ENCODE measurements around the gene BTN3A1.
A peak's percentile ranks its signal among the peaks of the same experiment; 100 is the strongest.
"Not testable (repeated sequence)": the region's sequence is repeated elsewhere in the genome, so short reads cannot be mapped to it uniquely, and the experiment has no call there.

Gene BTN3A1

DNA sequence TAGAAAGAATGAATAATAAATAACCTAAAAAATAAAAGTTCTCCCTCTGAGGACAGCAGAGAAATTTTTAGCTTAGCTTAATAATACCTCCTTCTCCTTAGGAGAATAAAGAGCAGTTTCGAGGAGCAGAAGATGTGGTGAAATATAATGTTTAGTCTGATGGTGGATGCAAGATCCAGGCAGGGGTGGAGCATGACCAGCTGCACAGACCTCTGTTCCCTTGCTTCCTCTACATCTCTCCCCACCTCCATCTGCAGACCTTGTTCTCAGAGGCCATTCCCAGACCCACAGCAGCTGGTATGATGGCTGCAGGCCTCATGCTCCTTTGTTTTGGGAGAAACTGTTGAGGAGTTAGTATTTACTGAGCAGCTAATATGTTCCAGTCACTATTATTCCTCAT is 35.6 kb upstream of the BTN3A1 start:
- no peak overlapping the region for H3K4me3 ChIP-seq (ENCODE audit: low read depth, low read length)
- peak; percentile 42 for DNase-seq (ENCODE audit: low read depth)
- TF ChIP-seq, protein P1, sequence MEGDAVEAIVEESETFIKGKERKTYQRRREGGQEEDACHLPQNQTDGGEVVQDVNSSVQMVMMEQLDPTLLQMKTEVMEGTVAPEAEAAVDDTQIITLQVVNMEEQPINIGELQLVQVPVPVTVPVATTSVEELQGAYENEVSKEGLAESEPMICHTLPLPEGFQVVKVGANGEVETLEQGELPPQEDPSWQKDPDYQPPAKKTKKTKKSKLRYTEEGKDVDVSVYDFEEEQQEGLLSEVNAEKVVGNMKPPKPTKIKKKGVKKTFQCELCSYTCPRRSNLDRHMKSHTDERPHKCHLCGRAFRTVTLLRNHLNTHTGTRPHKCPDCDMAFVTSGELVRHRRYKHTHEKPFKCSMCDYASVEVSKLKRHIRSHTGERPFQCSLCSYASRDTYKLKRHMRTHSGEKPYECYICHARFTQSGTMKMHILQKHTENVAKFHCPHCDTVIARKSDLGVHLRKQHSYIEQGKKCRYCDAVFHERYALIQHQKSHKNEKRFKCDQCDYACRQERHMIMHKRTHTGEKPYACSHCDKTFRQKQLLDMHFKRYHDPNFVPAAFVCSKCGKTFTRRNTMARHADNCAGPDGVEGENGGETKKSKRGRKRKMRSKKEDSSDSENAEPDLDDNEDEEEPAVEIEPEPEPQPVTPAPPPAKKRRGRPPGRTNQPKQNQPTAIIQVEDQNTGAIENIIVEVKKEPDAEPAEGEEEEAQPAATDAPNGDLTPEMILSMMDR (conservative IDR thresholded peaks at IDR 0.05; ENCODE audit: low read depth, low read length), result no peak

DNA sequence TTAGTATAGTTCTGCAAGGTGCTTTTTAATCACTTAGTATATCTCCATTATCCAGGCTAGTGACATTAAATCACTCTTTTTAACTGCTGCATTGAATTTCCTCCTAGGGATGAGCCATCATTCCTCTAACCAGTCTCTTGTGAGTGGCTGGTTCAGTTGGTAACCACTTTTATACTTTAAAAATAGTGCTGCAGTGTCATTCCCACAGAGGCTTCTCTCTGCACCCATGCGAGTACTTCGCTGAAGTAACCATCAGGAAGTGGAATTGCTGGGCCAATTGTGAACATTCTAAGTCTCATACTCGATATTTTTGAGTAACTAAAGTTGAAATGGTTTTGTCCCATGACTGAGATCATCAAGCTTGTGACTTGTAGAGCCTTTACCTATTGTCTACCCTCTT is 35.0 kb upstream of the BTN3A1 start:
- H3K4me3 ChIP-seq (ENCODE audit: low read depth, low read length), result no peak overlapping the region
- TF ChIP-seq, protein P1 (conservative IDR thresholded peaks at IDR 0.05; ENCODE audit: low read depth, low read length), result no peak
- DNase-seq (ENCODE audit: low read depth), result no peak

DNA sequence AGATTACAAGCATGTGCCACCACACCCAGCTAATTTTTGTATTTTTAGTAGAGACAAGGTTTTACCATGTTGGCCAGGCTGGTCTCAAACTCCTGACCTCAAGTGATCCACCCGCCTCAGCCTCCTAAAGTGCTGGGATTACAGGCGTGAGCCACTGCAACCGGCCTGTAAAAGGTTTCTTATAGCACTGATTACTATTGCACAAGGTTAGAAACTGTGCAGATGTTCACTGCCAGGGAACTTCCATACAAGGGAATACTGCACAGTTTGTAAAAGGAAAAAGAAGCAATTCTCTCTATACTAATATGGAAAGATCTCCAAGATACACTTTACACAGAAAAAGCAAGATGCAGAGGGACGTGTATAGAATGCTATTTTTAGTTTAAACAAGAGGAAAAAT is 30.3 kb upstream of the BTN3A1 start:
- not testable (repeated sequence) for DNase-seq (ENCODE audit: low read depth); H3K4me3 ChIP-seq (ENCODE audit: low read depth, low read length)

DNA sequence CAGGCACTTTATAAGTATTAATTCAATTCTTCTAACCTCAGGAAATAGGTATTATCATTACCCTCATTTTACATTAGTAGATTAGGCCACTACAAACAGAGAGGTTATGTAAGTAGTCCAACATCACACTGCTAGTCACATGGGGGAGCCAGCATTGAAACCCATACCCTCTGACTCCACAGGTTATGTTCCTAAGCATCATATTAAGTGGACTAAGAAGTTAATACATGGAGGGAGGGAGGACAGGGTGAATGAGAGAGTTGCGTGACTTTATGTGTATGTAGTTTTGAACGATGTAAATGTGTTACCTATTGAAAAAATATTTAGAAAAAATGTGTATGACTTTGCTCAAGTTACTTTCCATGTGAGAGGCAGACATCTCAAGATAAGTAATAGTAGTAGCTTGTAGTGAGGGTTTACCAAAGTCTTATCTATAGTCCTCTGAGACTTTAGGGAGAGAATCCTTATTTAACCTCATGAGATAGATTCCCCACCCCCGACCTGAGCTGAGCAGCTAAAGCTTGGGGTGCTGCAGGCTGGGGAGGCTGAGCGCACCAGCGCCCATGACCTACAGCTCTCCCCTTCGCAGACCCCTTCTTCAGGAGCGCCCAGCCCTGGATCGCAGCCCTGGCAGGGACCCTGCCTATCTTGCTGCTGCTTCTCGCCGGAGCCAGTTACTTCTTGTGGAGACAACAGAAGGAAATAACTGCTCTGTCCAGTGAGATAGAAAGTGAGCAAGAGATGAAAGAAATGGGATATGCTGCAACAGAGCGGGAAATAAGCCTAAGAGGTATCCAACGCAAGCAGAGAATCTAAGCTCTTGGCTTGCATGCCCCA is 29.5 kb upstream of the BTN3A1 start:
- TF ChIP-seq, protein P1 (conservative IDR thresholded peaks at IDR 0.05; ENCODE audit: low read depth, low read length), result no peak
- DNase-seq (ENCODE audit: low read depth), result no peak
- no peak overlapping the region for H3K4me3 ChIP-seq (ENCODE audit: low read depth, low read length)

DNA sequence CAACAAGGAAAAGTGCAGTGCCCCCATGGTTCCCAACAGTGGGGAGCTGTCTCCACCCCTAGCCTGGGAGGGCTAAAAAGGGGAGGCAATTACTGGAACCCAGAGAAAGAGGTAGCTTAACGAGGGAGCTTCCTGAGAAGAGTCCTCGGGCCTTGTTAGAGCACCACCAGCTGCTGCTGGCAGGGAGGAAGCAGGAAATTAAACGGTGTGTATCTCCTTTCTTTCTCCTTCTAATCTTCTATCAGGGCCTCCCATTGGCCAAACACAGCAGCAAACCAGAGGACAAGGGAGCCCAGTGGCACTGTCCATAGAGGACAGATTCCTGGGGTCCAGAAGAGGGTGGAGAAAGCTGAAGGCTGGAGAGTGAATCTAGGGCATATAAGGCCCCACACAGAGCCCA is 26.8 kb upstream of the BTN3A1 start:
- H3K4me3 ChIP-seq (ENCODE audit: low read depth, low read length), result no peak overlapping the region
- TF ChIP-seq, protein P1 (conservative IDR thresholded peaks at IDR 0.05; ENCODE audit: low read depth, low read length), result no peak
- no peak for DNase-seq (ENCODE audit: low read depth)

DNA sequence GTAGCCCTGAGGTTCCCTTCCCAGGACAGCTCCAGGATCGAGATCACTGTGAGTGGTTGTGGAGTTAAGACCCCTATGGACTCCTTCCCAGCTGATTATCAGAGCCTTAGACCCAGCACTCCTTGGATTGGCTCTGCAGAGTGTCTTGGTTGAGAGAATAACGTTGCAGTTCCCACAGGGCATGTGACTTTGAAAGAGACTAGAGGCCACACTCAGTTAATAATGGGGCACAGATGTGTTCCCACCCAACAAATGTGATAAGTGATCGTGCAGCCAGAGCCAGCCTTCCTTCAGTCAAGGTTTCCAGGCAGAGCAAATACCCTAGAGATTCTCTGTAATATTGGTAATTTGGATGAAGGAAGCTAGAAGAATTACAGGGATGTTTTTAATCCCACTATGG is 24.4 kb upstream of the BTN3A1 start:
- TF ChIP-seq, protein P1 (conservative IDR thresholded peaks at IDR 0.05; ENCODE audit: low read depth, low read length), result no peak
- DNase-seq (ENCODE audit: low read depth), result no peak
- no peak overlapping the region for H3K4me3 ChIP-seq (ENCODE audit: low read depth, low read length)

DNA sequence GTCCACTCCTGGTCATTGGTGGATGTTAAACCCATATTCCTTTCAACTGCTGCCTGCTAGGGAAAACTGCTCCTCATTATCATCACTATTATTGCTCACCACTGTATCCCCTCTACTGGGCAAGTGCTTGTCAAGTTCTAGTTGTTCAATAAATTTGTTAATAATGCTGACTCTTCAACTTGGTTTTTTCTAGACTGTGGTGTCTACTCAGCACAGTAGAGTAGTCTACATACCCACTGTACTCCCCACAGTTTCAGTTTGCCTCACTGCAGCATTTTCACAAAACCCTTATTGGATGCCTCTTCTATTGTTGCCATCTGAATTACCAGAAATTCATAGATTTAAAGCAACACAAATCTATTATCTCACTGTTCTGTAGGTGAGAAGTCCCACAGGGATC is 23.9 kb upstream of the BTN3A1 start:
- not testable (repeated sequence) for DNase-seq (ENCODE audit: low read depth); H3K4me3 ChIP-seq (ENCODE audit: low read depth, low read length)

DNA sequence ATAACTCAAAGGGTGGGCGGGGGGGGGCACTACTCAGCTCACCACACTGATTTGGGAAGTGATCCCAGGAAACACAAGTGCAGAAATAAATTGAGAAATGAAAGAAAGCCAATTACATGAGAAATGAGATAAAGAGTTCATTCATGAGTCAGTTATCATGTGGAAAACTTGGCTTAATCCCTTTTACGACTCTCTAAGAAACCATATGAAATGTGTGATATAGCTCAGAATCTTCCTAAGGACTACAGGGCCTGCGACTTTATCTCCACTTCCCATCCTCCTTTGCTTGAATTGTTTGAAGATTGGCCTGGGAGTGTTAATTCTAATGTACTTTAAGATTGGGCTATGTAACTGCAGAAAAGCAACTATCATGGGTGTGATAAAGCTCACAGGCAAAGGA is 22.8 kb upstream of the BTN3A1 start:
- TF ChIP-seq, protein P1 (conservative IDR thresholded peaks at IDR 0.05; ENCODE audit: low read depth, low read length), result no peak
- no peak overlapping the region for H3K4me3 ChIP-seq (ENCODE audit: low read depth, low read length)
- no peak for DNase-seq (ENCODE audit: low read depth)

Measured in choroid plexus epithelial cell (primary cell).